Retinal pigment epithelial cell (primary cell): ENCODE measurements around the gene OCA2.

Experiments used
- DNase-seq: peaks from one replicate; pipeline ENCODE4 v3.0.0-alpha.2; 2010; ENCODE audit warnings: low read depth
- H3K4me3 ChIP-seq: 2 replicates; pipeline ENCODE4 v1.5.1; 2011; ENCODE audit warnings: mild to moderate bottlenecking, low read length, control low read depth, moderate library complexity
- CTCF ChIP-seq: conservative IDR thresholded peaks from 2 replicates; pipeline ENCODE4 v1.5.1; 2011; ENCODE audit warnings: low read depth, low read length, control low read depth, inconsistent platforms

The OCA2 gene

GRCh38 chr15:28006116-28006905 lies 92.8 kb downstream of the OCA2 start:
- no peak for TF ChIP-seq CTCF
- no peak overlapping the region for H3K4me3 ChIP-seq
- no peak for DNase-seq

GRCh38 chr15:28005004-28005527 lies 94.0 kb downstream of the OCA2 start:
- no peak overlapping the region for H3K4me3 ChIP-seq
- no peak for TF ChIP-seq CTCF
- DNase-seq, result no peak

GRCh38 chr15:28004143-28005003 lies 94.7 kb downstream of the OCA2 start:
- no peak overlapping the region for H3K4me3 ChIP-seq
- no peak for DNase-seq
- no peak for TF ChIP-seq CTCF

GRCh38 chr15:28003302-28004037 lies 95.6 kb downstream of the OCA2 start:
- TF ChIP-seq CTCF, result no peak
- DNase-seq, result no peak
- H3K4me3 ChIP-seq, result no peak overlapping the region

GRCh38 chr15:28002867-28003266 lies 96.2 kb downstream of the OCA2 start:
- no peak for TF ChIP-seq CTCF
- no peak for DNase-seq
- H3K4me3 ChIP-seq, result no peak overlapping the region

- H3K4me3 ChIP-seq, result no peak overlapping the region
- TF ChIP-seq CTCF, result no peak
- no peak for DNase-seq
Measured at GRCh38 chr15:28002136-28002861, 96.8 kb downstream of the OCA2 start.
